Activated CD8-positive, alpha-beta memory T cell treated with anti-CD3 and anti-CD28 coated beads, Interleukin-2, amount 50 U/mL, for 4 hours (primary cell): Measurements from ENCODE around the gene MTMR12.
A peak's percentile ranks its signal among the peaks of the same experiment; 100 is the strongest.

ENCODE experiments used
- DNase-seq: peaks from one replicate; pipeline ENCODE4 v3.0.0-alpha.2; 2020

The MTMR12 gene

GRCh38 chr5:32312595-32313332 lies at the start of gene MTMR12:
MTMR12 (minus strand) TSS chr5:32312939; CDS start chr5:32312838, 101 bp downstream.
- peak; percentile 100 for DNase-seq

GRCh38 chr5:32362527-32362926 lies 49.8 kb upstream of the MTMR12 start:
- no peak for DNase-seq

- DNase-seq: no peak
These were observed 48.2 kb upstream of the MTMR12 start for GRCh38 chr5:32360906-32361305.

- DNase-seq: no peak
These were observed 45.9 kb upstream of the MTMR12 start for GRCh38 chr5:32358611-32359010.

GRCh38 chr5:32357658-32358057 lies 44.9 kb upstream of the MTMR12 start:
- no peak for DNase-seq

- DNase-seq: no peak
These were observed 42.9 kb upstream of the MTMR12 start for GRCh38 chr5:32355686-32356085.

- DNase-seq: no peak
These were observed 40.7 kb upstream of the MTMR12 start for GRCh38 chr5:32353420-32353819.

GRCh38 chr5:32352685-32353084 lies 39.9 kb upstream of the MTMR12 start:
- DNase-seq: no peak

GRCh38 chr5:32346869-32347268 lies 34.1 kb upstream of the MTMR12 start:
- DNase-seq: no peak

GRCh38 chr5:32343058-32343672 lies 30.4 kb upstream of the MTMR12 start:
- no peak for DNase-seq

GRCh38 chr5:32342656-32343055 lies 29.9 kb upstream of the MTMR12 start:
- DNase-seq: no peak

- DNase-seq: no peak
These were observed 27.1 kb upstream of the MTMR12 start for GRCh38 chr5:32339878-32340277.

- no peak for DNase-seq
These were observed 26.5 kb upstream of the MTMR12 start for GRCh38 chr5:32339198-32339597.

GRCh38 chr5:32332966-32333365 lies 20.2 kb upstream of the MTMR12 start:
- no peak for DNase-seq

- DNase-seq: no peak
These were observed 19.6 kb upstream of the MTMR12 start for GRCh38 chr5:32332361-32332760.

GRCh38 chr5:32331935-32332274 lies 19.2 kb upstream of the MTMR12 start:
- DNase-seq: no peak

- DNase-seq: no peak
These were observed 18.6 kb upstream of the MTMR12 start for GRCh38 chr5:32331217-32331934.

- no peak for DNase-seq
These were observed 17.6 kb upstream of the MTMR12 start for GRCh38 chr5:32330126-32330971.

GRCh38 chr5:32329395-32329834 lies 16.7 kb upstream of the MTMR12 start:
- DNase-seq: peak; percentile 52

- no peak for DNase-seq
These were observed 13.6 kb upstream of the MTMR12 start for GRCh38 chr5:32326216-32326772.

GRCh38 chr5:32325616-32326015 lies 12.9 kb upstream of the MTMR12 start:
- DNase-seq: no peak

GRCh38 chr5:32325062-32325461 lies 12.3 kb upstream of the MTMR12 start:
- DNase-seq: no peak

GRCh38 chr5:32323741-32324140 lies 11.0 kb upstream of the MTMR12 start:
- no peak for DNase-seq
